Hematopoietic multipotent progenitor cell treated with erythropoietin and hydrocortisone succinate and interleukin-3 and kit ligand, for 4 days (in vitro differentiated cells): ENCODE results near the gene DEFB116.
"Not testable (repeated sequence)": the region's sequence is repeated elsewhere in the genome, so short reads cannot be mapped to it uniquely, and the experiment has no call there.

Experiments used
- DNase-seq: peaks from one replicate; pipeline ENCODE4 v3.0.0-alpha.2; 2015

Gene DEFB116

GRCh38 chr20:31308535-31309162 lies at the start of gene DEFB116:
TSS of gene DEFB116 (minus strand) at chr20:31308585. CDS start at chr20:31308585, 0 bp downstream.
- no peak for DNase-seq

- DNase-seq: no peak
These were observed 47.6 kb upstream of the DEFB116 start for GRCh38 chr20:31355981-31356380.

GRCh38 chr20:31341470-31341869 lies 33.1 kb upstream of the DEFB116 start:
- no peak for DNase-seq

- no peak for DNase-seq
These were observed 22.5 kb upstream of the DEFB116 start for GRCh38 chr20:31330893-31331292.

- no peak for DNase-seq
These were observed 14.1 kb upstream of the DEFB116 start for GRCh38 chr20:31322504-31322903.

GRCh38 chr20:31284964-31285363 lies 23.4 kb downstream of the DEFB116 start:
- not testable (repeated sequence) for DNase-seq

GRCh38 chr20:31278178-31278577 lies 30.2 kb downstream of the DEFB116 start:
- no peak for DNase-seq

- DNase-seq: no peak
These were observed 33.9 kb downstream of the DEFB116 start for GRCh38 chr20:31274441-31274840.

GRCh38 chr20:31260326-31260932 lies 48.0 kb downstream of the DEFB116 start:
- DNase-seq: peak; percentile 45

- DNase-seq: no peak
These were observed 51.0 kb downstream of the DEFB116 start, which contains the start of gene DEFB115 for GRCh38 chr20:31257364-31257763. TSS of gene DEFB115 (plus strand) at chr20:31257664. CDS start at chr20:31257664, 0 bp downstream.

- no peak for DNase-seq
These were observed 51.4 kb downstream of the DEFB116 start for GRCh38 chr20:31256959-31257358.
